Inferior parietal cortex (tissue), 1 donor: ENCODE results near the gene DNPEP.
"Not testable (repeated sequence)": the region's sequence is repeated elsewhere in the genome, so short reads cannot be mapped to it uniquely, and the experiment has no call there.

Experiments
- DNase-seq: peaks from one replicate; pipeline ENCODE4 v3.0.0-alpha.2; 2016; ENCODE audit errors: extremely low spot score

Gene DNPEP

DNA sequence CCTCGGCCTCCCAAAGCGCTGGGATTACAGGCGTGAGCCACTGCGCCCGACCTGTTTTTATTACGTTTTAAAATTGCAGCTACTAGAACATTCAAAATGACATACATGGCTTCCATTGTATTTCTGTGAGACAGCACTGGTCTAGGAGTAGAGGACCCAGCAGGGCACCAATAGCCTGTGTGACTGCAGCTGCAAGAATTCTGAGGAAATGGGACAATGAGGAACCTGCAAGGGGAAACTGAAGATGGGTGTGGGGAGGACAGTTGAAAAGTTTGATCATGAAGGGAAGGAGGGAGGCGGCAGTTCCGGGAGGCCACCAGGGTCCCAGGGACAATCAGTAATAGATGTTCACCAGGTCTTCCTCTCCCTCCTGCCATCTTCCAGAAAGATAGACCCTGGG is 13.9 kb upstream of the DNPEP start:
- DNase-seq, result no peak

DNA sequence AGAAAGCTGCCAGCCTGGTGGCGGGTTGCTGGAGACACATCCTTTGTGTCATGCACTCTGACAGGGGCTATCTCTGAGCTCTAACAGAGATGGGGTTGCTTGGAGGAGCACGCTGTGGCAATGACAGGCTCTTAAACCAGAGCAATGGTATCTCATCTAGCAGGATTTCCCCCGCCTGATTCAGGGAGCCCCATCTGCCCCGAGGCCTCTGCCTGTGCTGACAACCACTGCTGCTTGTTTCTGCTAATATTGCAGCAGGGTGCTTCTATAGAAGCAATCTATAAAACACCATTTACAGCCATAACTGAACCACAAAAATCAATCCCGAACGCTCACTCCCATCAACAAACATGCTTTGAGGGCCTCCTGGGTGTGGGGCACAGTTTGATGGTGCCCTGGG is 12.8 kb upstream of the DNPEP start:
- DNase-seq, result no peak

DNA sequence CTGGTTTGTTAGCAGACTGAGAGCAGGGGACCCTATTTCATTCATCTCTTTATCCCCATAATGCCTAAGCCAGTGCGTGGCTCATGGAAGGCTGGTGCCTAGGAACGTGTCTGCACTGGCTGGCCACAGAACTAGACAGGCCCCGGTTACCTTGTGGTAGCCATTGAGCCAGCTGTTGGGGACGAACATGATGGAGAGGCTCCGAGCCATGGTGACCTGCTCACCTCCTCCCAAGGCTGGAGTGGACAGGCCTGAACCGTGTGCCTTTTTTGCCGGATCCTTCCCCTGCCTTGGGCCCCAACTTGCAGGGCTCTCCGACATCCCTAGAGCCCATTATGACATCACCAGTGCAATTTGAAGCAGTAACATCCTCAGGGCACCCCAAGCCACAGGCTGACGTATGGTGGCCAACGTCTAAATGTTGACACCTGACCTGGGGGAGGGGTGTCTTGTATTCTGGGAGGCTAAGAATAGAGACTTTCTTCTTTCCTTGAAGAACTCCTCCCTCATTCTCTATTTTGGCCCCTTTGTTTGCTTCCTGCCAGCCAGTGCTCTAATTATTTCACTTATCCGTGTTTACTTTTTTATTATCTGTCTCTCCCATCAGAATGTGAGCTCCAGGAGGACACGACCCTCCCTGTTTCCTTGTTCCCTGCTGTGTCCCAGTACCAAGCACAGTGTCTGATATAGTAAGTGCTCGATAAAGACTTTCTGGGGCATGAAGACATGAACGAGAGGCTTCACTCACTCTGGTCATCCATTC is 12.2 kb upstream of the DNPEP start:
- no peak for DNase-seq

DNA sequence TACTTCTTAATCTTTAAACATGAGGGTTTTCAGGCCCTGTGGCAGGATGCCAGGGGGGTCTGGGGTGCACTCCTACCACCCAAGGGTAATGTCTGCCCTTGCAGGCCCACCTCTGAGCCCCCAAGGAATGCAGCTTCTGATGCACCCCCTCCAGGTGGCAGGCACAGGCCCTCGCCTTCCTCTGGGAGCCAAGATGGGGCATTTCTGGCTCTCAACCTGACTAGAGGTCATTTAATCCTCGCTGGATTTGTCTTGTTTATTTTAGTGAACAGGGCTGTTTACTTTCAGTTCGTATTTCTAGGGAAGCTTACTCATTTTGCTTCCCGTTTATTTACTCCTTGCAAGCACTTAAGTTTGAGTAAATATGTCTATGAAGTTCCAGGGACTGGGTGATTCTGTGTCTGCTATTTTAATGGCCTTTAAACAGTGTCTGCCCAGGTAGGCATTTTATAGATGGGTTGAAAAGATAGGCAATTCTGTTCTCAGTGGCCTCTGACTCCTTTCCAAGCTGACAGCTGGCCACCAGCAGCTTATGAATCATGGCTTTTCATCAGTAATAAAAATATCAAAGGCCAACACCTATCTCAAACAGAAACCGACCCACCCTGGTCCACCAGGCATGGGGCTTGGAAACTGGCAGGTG is 11.1 kb upstream of the DNPEP start:
- no peak for DNase-seq

DNA sequence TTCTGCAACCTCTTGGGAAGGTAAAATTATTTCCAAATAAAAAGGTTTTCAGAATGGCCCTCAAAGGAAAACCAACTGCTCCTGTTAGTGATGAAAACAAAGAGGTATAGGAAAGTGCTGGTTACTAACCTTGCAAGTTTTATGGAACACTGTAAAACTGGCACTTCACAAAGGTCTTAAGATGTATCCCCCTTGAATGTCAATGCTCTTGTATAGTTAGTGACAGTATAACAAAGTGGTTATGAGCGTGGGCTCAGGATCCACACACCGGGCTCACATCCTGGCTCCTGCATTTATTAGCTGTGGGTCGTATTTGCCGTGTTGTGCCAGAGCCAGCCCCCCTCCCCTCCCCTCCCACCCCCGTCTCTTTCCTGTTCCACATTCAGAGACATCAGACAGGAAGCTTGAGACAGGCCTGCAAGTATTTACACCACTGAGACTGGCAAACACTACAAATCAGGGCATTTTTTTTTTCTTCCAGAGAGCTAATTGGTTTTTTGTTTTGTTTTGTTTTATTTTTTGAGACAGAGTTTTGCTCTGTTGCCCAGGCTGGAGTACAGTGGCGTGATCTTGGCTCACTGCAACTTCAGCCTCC is 9.2 kb upstream of the DNPEP start:
- DNase-seq, result no peak

DNA sequence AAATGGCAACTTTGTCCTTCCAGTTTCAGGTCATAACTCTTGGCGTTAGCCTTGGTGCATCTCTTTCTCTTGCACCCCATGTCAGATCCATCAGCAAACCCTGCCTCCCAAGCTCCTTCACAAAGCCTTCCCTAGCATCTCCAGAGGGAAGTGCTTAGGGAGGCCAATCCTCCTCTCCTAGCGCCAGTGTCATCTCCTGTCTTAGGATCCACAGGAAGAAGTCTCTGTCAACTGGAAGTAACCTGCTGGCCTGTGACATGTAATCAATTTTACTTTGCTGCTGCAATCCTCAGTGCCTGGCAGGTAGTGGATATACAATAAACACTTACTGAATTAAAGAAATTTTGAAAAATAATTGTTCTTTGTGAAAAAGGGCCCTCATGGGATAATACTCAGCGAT is 7.9 kb upstream of the DNPEP start:
- no peak for DNase-seq

DNA sequence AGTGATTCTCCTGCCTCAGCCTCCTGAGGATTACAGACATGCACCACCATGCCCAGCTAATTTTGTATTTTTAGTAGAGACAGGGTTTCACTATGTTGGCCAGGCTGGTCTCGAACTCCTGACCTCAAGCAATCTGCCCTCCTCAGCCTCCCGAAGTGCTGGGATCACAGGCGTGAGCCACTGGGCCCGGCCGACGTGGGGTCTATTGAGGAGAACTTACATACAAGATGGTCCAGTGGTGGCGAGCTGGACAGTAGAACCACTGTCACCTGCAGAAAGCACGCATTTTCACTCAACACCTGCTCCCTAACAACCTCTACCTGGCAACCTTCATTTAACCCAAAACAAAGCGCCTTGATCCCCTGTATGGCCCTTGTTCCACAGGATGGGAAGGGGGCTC is 7.3 kb upstream of the DNPEP start:
- DNase-seq, result not testable (repeated sequence)

DNA sequence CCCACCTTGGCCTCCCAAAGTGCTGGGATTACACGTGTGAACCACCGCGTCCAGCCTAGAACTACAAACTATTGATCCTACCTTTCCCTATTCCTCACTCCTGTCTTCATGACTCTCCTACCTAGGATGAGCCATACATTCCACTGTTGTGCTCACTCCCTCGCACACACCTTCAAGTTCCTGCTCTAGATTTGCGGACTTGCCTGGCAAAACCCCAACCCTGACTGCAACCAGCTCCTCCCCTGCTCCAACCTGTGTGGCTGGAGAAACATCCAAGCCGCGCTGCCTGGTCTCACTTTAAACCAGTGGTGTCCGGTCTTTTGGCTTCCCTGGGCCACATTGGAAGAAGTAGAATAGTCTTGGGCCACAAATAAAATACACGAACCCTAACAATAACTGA is 5.0 kb upstream of the DNPEP start:
- no peak for DNase-seq

DNA sequence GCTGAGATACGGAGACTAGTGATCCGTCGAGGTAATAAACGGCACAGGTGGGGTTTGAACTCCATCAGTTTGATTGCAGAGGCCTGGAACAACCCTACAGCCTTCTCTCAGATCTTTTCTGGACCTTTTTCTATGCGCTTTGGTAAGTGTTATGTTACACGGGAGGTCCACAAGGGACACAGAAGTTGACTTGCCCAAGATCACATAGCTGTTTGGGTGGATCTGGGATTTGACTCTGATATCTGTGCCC is 1.1 kb upstream of the DNPEP start:
- DNase-seq, result no peak

DNA sequence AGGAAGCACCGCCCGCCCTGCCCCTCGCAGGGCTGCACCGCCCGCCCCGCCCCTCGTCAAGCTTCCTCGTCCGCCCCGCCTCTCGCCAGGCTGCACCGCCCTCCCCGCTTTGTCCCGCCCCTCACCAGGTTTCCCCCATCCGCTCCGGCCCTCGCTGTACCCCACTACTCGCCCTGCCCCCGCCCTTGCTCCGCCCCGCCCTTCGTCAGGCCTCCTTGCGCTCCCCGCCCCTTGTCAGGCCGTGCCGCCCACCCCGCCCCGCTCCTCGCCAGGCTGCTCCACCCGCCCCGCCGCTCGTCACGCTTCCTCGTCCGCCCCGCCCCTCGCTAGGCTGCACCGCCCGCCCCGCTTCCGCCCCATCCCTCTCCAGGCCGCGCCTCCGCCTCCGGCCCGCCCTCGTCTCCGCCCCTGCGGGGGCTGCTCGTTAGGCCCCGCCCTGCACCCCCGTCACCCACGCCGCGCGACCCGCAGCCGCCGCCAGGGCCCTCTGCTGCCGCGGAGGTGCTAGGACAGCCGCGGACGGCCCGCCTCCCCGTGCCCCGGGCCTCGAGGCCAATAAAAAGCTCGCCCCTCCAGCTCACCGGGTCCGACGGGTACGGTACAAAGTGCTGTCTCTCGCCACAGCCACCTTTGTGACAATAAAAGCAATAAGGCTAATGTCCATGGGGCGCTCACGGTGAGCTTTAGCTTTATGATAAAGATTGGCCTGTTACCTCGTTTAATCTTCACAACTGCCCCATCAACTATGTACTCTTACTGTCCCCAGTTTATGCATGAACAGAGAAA is 602 bp upstream of the DNPEP start:
- peak; percentile 82 for DNase-seq

DNA sequence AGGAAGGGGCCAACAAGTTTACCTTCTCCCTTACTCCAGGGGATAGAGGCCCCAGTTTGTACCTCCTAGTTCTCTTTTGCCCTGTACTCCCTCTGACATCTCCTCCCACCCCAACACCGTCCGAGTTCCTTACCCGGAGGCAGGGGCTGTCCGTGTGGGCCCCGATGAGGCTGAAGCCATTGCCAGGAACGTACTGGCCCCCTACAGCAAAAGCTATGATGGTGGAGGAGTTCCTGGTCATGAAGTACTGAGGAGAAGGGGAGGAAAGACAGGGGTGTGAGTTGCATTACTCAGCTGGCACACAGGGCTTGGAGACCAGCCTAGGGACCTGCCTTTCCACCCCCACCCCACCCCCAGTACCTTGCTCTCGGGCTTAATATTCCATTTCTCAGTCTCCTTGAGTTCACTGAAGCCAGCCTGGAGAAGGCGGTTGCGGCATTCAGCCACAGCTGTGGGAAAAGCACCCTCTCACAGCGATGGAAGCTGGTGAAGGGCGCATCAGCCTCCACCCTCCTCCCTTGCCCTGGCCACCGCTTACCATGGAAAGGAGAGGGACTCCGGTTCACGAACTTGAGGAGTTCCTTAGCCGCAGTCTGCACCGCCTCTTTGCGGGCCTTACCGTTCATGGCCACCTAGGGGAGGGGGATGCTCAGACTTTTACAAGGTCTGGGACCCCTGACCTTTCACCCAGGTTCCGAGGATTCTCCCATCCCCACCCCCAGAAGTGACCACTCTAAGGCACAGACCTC is 1.0 kb downstream of the DNPEP start:
- no peak for DNase-seq

DNA sequence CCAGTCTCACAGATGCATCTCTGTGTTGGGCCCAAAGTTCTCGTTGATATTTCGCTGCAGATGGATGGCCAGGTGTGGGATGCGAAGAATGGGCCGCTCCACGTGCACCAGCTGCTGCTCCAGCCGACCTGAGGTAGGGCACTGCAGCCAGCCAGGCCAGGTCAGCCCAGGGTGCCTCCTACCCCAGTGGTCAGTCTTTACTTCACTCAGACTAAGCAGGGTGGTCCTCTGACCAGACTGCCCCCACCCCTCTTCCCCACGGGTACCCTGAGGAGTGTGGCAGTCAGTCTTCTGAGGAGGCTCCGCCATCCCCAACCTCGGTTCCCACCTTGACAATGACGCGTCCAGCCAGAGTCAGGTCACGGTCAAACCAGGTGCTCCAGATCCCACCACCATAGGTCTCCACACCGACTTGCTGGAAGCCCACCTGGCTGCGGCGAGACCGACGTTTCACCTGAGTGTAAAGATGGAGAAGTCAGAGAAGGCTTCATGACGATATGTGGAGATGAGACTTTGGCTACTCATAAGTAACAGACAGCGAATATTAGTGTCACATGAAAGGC is 1.7 kb downstream of the DNPEP start:
- DNase-seq, result no peak

DNA sequence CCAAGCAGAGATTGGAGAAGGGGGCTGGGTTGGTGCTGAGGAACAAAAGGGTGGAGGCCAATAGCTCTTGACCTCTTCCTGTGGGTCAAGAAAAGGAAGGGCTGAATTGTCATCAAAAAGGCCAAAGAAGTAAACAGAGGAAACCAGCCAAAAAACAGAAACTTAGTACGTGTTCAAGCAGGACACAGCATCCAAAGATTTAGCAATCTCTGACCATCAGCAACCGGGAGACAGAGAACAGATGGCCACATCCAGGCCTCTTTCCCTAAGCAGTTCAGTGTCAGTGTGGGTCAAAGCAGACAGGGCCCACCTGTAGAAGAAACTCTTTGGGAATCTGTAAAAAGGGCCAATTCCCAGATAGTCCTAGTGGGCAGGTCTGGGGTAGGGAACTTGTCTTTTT is 2.9 kb downstream of the DNPEP start:
- DNase-seq, result no peak

DNA sequence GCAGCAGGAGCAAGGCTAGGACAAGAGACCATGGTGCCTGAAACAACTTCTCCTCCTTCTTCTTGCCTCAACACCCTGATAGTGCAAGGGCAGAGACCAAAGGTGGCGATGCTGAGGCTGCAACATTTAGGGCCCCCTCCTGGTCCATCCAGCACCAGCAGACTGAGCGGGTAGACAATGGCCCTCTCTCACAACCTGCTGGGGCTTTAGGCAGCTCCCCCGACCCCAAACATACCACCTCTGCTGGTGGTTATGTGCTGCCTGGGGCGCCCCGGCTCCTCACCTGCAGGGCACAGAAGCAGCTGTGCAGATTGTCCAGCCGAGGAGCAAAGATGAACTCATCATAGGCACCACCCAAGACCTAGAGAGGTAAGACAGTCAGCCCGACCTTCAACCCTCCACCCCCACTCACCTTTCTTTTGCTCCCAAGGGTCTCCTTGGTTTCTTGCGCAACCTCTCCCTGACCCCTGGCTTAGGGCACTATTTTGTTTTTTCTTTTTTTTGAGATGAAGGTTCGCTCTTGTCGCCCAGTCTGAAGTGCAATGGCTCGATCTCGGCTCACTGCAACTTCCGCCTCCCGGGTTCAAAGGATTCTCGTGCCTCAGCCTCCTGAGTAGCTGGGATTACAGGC is 3.5 kb downstream of the DNPEP start:
- DNase-seq, result no peak

DNA sequence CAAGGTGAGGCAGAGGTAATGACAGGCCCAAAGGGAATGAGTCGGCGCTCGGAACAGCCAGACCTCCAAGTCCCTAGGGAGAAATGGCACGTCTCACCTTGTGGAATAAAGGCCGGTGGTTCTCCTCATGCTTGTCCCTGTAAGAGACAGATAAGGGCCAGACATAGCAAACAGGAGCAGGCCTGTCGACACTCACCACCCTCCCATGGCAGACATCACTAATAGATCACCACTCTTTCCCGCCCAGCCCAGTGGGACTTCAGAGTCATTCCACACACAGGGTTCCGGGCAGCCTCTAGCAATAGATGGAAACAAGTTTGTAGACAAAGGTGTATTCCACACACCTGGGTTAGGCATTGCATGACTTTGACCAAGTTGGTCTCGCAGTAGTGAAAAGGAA is 6.3 kb downstream of the DNPEP start:
- DNase-seq, result no peak

DNA sequence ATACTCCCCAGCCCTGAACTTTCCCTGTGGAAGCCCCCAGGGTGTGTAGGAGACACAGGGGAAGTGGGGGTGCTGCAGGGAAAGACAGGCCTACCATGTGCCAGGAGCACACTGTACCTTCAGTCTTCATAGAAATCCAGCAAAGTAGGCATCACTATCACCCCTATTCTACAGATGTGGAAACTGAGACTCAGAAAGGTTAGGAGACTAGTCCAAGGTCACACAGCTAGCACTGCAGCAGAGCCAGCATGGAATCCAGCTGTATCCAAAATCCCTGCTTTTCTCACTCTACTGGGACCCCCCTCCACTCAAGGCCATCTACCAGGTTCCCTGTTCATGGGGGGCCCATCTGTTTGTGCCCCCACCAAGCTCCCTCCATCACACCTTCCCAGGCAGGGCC is 6.8 kb downstream of the DNPEP start:
- no peak for DNase-seq

DNA sequence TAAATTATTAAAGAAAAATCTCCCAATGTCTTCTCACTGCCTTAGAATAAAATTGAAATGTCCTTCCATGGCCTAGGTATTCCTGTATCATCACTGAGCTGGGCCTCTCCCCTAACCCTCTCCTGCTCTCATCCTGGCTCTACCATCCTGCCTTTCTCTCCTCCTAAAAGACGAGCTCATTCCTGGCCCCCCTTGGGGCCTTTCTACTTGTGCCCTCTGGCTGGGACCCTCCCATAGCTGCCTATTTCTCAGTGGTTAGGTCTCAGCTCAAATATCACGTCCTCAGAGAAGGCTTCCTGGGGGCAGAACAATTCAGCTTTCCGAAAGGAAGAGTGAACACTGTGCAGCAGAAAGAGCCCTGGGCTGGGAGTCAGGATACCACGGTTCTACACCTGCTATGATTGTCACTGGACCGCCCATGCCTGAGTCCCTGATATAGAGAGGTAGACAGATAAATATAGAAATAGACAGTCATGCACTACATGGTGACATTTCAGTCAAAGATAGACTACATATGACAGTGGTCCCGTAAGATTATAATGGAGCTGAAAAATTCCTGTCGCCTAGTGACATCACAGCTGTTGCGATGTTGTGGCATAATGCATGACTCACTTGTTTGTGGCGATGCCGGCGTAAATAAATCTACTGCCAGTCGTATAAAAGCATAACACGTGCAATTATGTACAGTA is 9.4 kb downstream of the DNPEP start:
- no peak for DNase-seq

DNA sequence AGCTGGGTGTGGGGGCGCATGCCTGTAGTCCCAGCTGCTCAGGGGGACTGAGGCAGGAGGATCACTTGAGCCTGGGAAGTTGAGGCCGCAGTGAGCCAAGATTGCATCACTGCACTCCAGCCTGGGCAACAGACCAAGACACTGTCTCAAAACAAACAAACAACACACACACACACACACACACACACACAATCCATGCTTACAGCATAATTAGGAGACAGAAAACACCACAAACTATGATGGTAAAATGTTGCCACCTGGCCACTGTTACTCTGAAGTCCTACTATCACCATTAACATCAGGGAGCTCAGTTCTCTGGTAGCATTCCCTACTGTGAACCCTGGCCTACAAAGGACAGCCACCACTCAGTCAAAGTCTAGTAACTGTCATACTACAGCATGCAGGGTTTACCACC is 18.3 kb downstream of the DNPEP start:
- no peak for DNase-seq

DNA sequence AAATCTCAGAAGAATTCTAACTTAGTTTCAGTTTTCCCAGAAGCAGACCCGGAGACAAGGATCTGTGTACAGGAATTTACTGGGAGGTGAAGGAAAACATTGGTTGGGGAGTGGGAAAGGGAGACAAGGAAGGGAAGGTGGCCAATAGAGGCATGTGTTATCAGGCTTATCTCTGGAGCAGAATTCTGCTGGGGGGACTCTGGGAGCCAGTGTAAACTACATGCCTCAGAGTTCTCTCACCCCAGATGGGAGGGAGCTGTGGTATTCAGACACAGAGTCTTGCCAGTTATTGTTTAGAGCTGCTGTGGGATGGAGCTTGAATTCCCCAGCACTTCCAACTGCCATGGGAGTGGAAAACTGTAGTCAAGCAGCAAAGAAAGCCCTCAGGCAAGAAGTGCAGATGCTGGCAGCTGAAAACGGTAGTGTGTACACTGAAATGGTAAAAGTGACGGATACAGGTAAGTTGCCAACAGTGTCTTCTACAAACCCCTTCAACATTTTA is 19.0 kb downstream of the DNPEP start:
- no peak for DNase-seq

DNA sequence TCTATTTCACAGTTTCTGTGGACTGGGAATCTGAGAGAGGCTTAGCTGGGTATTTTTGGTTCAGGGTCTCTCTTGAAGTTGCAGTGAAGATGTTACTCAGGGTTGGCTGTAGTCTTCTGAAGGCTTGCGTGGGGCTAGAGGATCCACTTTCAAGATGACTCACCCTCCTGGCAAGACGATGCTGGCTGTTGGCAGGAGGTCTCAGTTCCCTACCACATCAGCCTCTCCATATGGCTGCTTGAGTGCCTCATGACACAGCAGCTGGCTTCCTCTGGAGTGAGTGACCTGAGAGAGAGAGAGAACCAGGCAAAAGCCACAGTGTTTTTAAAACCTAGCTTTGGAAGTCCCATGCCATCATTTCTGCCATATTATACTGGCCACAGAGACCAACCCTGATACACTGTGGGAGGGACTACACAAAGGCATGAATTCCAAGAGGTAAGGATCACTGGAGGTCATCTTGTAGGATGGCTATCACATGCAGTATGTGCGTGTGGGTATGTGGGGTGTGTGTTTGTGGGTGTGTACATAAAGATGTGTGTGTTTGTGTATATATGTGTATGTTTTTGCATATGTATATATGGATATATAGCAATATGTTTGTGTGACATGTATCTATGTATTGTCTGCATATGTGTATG is 25.1 kb downstream of the DNPEP start:
- DNase-seq, result peak; percentile 50
